ENCODE measurements around the gene OR2Y1. TPM values are rescaled to one million over a fixed set of nuclear protein-coding genes. Genes with fewer than 3 reads are reported as not detected.
A peak's percentile ranks its signal among the peaks of the same experiment; 100 is the strongest.

Gene OR2Y1
- total and polyA plus RNA-seq, 2 of the 4 experiments (the other 2 are of a cell fraction), result not detected

DNA sequence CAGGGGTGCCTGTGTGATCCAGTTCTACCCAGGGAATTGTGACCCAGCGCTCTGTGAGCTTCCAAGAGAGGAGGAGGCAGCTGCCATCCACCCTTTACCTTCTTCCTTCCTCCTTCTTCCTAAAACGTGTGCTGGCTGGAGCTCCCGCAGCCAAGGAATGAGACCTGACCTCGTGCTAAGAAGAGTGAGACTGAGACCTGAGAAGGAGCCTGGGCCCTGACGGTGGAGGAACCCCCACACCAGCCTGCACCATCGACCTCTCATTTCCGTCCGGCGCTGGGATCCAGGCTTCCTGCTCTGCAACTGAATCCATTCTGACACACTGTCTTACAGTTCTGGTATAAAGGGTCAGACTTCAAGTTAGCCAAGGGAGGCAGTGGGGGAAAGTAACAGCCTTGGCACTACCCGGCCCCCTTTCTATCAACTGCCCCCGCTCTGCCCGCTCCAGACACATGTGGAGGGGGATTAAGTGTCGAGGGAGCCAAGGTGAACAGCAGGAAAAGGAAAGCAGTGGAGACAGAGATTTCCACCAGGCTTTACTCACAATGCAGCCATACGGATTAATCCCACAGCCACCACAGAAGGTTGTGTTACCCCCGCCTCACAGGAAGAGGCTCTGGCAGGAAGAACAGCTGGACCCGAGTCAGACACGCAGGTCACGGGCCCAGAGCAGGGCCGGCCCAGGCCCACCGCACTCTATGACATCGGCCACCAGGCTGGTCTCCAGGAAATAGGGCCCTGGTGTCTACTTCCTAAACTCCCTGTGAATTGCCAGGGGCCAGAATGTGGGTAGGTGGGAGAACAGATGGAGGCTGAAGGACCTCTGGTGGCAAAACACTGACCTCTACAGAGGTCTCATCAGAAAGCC lies 46.9 kb upstream of the OR2Y1 start (continued):
- TF ChIP-seq MAZ (IDR thresholded peaks at IDR 0.05; ENCODE audit: borderline replicate concordance, low read depth, low read length), result no peak
- no peak for TF ChIP-seq RAD21 (IDR thresholded peaks at IDR 0.05; ENCODE audit: low read length)

DNA sequence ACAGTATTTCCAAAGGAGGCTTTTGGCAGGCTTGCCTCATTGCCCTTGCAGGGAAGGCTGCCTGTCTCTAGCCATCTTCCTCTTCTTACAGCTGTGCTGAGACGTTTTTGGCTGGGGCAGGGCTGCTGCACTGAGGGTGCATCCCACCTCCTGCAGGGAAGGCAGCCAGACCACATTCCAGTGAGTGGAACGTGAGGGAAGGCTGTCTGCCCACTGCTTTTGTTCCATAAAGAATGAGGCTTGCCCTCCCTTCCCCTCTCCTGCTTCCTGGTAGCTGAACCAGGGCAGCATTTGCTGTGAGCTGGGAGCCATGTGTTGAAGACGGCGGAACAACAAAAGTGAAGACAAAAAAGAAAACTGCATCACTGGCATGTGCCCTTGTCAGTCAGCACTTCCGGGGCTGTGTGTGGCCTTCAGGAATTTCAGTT lies 46.0 kb upstream of the OR2Y1 start:
- Histone ChIP-seq H3K4me2 (ENCODE audit: low read depth, low read length) (peak overlapping the region; percentile 76), H3K27me3 (ENCODE audit: control insufficient read depth, insufficient read depth, low read length) (no peaks in the 10 kb centered on the region), H3K4ac (ENCODE audit: low read depth, low read length) (peak overlapping the region; percentile 97), H2BK120ac (ENCODE audit: low read depth, low read length) (peak overlapping the region; percentile 93), H3K56ac (ENCODE audit: extremely low read depth, insufficient read depth, low read length) (peak overlapping the region; percentile 64), H2AK5ac (ENCODE audit: low read depth, low read length) (peak overlapping the region; percentile 76), H4K20me1 (ENCODE audit: insufficient read depth, low read length) (peaks cover 9% of the 10 kb centered on the region), H4K91ac (ENCODE audit: insufficient read depth, low read depth, low read length) (peak overlapping the region; percentile 94), H3K14ac (replicated peaks; ENCODE audit: low read depth, low read length) (peak overlapping the region; percentile 84), H3K4me3 (ENCODE audit: insufficient read depth, low read depth, low read length) (no peak overlapping the region), H3K18ac (ENCODE audit: low read depth, low read length) (peak overlapping the region; percentile 84), H3K4me1 (ENCODE audit: control insufficient read depth, insufficient read depth, low read length) (peaks cover 30% of the 10 kb centered on the region), H3K27ac (ENCODE audit: insufficient read depth, low read length) (peak overlapping the region; percentile 96), H3K79me1 (ENCODE audit: low read depth in 1 of 2, low read length in 2 of 2) (peaks cover 13 to 58% of the 10 kb centered on the region in 2 experiments; a peak in 3 of 4 replicates), H3K36me3 (ENCODE audit: control insufficient read depth, insufficient read depth, low read length) (peaks cover 16% of the 10 kb centered on the region), H4K8ac (ENCODE audit: low read depth in 2 of 2, low read length in 2 of 2) (peak overlapping the region; percentile 67 to 85), H3K9me3 (ENCODE audit: control insufficient read depth, insufficient read depth, low read length) (no peaks in the 10 kb centered on the region), H3K9me1 (ENCODE audit: insufficient read depth, low read length) (peaks cover 10% of the 10 kb centered on the region; the same call in 1 of the 2 replicates), H2BK15ac (ENCODE audit: low read depth, low read length) (peak overlapping the region; percentile 29; the same call in 1 of the 3 replicates), H2BK20ac (ENCODE audit: low read depth, low read length) (peak overlapping the region; percentile 85), H2AFZ (replicated peaks; ENCODE audit: low read length, poor library complexity) (peak overlapping the region; percentile 75), H3K9ac (ENCODE audit: low read depth, low read length) (peak overlapping the region; percentile 50), H3K23ac (ENCODE audit: low read depth, low read length) (peak overlapping the region; percentile 89), H2AK9ac (replicated peaks; ENCODE audit: low read depth, low read length, poor library complexity) (peak overlapping the region; percentile 86), H2BK5ac (ENCODE audit: low read depth, low read length, poor library complexity, severe bottlenecking) (peak overlapping the region; percentile 94), H4K5ac (ENCODE audit: low read depth, low read length) (peak overlapping the region; percentile 95)
- POLR2A ChIA-PET (ENCODE audit: unreplicated experiment), result no interaction called here
- DNase-seq (peak; percentile 64), ATAC-seq (ENCODE audit: low read depth) (peak; percentile 45)
- BruUV-seq (replicated peaks), result no TSS peak
- no peak for TF ChIP-seq NFE2L2 (IDR thresholded peaks at IDR 0.05; ENCODE audit: low read depth, low read length)
- TF ChIP-seq, protein P1, sequence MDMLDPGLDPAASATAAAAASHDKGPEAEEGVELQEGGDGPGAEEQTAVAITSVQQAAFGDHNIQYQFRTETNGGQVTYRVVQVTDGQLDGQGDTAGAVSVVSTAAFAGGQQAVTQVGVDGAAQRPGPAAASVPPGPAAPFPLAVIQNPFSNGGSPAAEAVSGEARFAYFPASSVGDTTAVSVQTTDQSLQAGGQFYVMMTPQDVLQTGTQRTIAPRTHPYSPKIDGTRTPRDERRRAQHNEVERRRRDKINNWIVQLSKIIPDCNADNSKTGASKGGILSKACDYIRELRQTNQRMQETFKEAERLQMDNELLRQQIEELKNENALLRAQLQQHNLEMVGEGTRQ (IDR thresholded peaks at IDR 0.05; ENCODE audit: low read depth, low read length), result no peak
- TF ChIP-seq, protein P2, sequence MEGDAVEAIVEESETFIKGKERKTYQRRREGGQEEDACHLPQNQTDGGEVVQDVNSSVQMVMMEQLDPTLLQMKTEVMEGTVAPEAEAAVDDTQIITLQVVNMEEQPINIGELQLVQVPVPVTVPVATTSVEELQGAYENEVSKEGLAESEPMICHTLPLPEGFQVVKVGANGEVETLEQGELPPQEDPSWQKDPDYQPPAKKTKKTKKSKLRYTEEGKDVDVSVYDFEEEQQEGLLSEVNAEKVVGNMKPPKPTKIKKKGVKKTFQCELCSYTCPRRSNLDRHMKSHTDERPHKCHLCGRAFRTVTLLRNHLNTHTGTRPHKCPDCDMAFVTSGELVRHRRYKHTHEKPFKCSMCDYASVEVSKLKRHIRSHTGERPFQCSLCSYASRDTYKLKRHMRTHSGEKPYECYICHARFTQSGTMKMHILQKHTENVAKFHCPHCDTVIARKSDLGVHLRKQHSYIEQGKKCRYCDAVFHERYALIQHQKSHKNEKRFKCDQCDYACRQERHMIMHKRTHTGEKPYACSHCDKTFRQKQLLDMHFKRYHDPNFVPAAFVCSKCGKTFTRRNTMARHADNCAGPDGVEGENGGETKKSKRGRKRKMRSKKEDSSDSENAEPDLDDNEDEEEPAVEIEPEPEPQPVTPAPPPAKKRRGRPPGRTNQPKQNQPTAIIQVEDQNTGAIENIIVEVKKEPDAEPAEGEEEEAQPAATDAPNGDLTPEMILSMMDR (conservative IDR thresholded peaks at IDR 0.05; ENCODE audit: low read depth, low read length), result no peak
- no peak for TF ChIP-seq MAZ (IDR thresholded peaks at IDR 0.05; ENCODE audit: borderline replicate concordance, low read depth, low read length)
- peak; percentile 89; the same call in 1 of the 2 replicates for TF ChIP-seq BHLHE40 (IDR thresholded peaks at IDR 0.05; ENCODE audit: low read depth, low read length)
- TF ChIP-seq, protein P3, sequence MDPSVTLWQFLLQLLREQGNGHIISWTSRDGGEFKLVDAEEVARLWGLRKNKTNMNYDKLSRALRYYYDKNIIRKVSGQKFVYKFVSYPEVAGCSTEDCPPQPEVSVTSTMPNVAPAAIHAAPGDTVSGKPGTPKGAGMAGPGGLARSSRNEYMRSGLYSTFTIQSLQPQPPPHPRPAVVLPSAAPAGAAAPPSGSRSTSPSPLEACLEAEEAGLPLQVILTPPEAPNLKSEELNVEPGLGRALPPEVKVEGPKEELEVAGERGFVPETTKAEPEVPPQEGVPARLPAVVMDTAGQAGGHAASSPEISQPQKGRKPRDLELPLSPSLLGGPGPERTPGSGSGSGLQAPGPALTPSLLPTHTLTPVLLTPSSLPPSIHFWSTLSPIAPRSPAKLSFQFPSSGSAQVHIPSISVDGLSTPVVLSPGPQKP (IDR thresholded peaks at IDR 0.05; ENCODE audit: borderline replicate concordance, low read depth, low read length), result no peak
- TF ChIP-seq CEBPB (IDR thresholded peaks at IDR 0.05; ENCODE audit: low read depth, low read length), result no peak
- in situ Hi-C loops (cut with MboI; ENCODE audit: low sequenced_read_pairs), result no loop called here
- WGBS, 2 experiments (ENCODE audit: extremely low coverage in 2 of 2, insufficient read length in 1 of 2), result 18% methylated on average over 3 of the region's 5 CpGs; no CpG with 5 or more reads in 1 of the 2 experiments
- intact Hi-C loops (cut with micrococcal nuclease), result loop anchor here (2.0 kb wide), 4 partner anchors 75 to 433 kb away; partner anchors contain the start of genes GFPT2 and ZFP62
- CTCF ChIA-PET, result no interaction called here
- dilution Hi-C loops (cut with HindIII; ENCODE audit: low sequenced_read_pairs, unreplicated experiment), result no loop called here
